GM21526 (cell line): ENCODE results near the gene RUNX2.
"Not testable (repeated sequence)": the region's sequence is repeated elsewhere in the genome, so short reads cannot be mapped to it uniquely, and the experiment has no call there.

ENCODE experiments used
- ATAC-seq: cut with Tn5 transposase; IDR thresholded peaks from one replicate; pipeline ENCODE4 v1.9.1; 2021; ENCODE audit warnings: moderate library complexity; ENCODE audit not compliant: unreplicated experiment, low FRiP score

Gene RUNX2

DNA sequence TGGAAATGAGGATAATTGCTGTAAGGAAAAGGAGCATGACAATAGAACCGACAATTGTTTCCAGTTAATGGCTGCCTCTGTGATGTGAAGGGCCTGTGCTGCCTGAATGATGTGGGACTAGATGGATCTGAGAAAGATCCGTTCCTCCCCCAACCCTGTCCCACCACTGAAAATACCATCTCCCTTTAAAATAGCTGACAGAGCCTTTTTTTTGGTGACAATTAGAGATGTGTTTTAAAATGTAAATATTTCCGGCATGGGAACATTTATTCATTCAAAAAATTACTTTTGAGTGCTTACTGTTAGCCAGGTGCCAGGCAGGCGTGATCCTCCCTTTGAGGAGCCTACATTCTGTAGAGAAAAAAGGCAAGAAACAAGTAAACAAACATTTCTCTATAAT lies 122.0 kb downstream of the RUNX2 start:
- no peak for ATAC-seq

DNA sequence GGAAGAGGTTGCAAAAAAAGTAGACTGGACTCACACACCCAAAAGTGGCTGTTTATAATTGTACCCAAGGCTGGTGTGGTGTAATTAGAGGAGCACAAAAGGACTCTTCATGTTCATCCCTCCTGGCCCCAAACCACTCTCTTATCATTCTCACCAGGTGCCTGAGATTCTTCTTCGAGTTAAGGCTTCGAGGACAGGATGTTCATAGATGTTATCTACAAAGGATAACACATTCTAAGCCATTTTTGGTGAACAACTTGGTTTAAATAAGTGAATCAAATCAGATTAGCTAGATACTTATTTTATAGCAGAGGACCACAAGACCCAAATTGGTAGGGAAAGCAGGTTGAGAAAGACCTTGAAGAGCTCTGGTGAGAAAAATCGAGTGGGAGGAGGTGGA lies 122.7 kb downstream of the RUNX2 start:
- ATAC-seq: no peak

DNA sequence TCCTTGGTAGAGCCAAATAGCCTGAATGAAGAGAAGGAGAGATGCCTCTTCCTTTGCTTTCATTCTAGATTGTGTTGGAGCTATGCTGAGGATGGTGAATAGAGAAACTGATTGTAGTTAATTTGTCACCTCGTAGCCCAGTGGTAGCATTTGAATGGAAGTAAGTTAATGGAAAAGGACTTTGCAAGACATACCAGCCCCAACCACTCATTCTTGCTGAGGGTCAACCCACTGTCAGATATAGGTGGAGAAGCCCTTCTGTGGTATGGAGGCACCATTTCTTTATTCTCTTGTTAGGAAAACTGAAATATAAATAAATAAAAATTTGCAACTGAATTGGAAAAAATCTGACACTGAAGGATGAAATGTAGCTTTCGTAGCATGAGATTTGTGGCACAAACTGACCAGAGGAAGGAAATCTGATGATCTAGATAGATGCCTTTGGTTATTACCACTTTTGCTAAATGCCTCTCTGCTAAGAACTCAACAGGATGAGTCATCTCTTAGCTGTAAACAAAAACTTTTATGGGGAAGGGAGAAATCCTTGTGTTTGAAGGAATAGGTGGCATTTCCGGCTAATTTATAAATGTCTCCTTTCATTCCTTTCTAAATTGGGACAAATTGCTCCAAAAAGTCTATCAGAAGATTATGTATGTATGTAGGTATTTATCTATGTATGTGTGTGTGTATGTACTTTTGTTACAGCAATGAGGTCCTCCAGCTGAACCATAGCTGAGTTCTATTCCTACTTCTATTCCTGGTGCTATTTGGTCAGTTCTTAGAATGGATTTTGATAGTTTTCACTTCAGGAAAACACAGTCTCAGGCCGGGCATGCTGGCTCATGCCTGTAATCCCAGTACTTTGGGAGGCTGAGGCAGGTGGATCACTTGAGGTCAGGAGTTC lies 126.1 kb downstream of the RUNX2 start:
- no peak for ATAC-seq

DNA sequence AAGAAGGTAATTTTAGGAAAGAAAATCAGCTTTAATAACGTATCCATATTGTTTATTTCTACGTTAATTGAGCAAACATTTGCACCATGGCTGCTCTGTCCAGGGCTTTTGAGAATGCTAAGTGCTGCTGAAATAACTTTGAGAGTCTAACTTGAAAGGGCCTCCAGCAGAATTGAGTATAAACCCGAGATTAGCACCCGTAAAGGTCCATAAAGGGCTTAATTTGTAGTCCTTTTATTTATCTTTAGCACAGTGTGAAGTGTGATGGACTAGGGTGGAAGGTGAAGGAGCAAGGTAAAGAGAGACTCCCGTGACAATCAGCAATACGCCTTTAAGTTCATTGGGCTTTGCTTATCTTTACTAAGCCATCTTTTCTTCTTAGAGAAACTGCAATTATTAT lies 127.3 kb downstream of the RUNX2 start:
- no peak for ATAC-seq

DNA sequence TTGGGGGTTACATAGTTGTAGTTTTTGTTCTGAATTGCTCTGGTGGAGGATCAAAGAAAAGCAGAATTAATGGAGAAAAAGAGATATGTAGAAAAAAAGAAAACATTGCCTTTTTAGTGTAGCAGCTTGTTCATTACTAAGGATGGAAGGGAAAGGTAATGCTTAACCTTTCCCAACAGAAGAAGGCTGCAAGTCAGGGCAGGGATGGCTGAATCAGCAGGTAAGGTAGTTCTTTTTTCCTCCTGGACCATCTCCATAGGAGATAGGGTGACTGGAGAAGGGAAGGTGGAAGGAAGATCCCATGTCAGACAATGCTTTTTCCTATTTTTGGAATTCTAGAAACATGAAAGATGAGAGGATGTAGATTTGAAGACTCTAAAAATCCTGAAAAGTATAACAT lies 129.0 kb downstream of the RUNX2 start:
- no peak for ATAC-seq

DNA sequence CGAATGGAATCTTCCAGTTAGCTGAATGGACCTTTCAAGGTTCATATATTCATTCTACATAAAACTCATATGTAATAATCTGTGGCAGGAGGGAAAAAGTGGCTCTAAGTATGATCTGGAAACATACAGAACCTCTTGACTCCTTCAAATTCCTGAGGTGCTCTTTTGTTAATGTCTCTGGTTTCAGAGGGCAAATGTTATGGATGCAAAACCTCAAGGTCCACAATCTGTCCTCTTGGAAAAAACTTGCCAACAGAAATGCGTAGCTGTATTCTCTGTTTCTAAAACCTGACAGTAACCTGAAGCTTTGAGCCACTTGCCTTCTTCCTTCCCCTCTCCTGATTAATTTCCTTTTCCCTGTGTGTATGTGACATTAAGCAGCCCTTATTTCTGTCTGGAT lies 130.5 kb downstream of the RUNX2 start:
- no peak for ATAC-seq

- ATAC-seq: no peak
These were observed 132.0 kb downstream of the RUNX2 start for GRCh38 chr6:45460166-45460565.

DNA sequence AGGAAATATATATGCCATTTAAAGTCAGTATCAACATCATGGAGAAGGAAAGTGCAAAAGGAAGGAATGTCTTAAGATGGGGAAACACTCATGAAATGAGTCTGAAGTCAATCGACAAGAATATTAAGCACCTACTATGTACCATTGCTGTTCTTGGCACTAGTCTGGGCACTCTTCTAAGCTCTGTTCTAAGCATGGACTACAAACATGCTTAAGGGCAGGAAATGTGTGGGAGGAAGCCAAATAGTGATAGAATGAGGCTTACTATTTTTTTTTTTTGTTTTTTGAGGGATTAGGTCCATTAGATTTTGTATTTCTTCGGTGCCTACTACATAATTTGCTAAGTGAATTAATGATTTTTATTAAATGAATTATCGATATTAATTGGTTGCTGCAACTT lies 133.4 kb downstream of the RUNX2 start:
- no peak for ATAC-seq

GRCh38 chr6:45462190-45463134 lies 134.3 kb downstream of the RUNX2 start:
- ATAC-seq: no peak

DNA sequence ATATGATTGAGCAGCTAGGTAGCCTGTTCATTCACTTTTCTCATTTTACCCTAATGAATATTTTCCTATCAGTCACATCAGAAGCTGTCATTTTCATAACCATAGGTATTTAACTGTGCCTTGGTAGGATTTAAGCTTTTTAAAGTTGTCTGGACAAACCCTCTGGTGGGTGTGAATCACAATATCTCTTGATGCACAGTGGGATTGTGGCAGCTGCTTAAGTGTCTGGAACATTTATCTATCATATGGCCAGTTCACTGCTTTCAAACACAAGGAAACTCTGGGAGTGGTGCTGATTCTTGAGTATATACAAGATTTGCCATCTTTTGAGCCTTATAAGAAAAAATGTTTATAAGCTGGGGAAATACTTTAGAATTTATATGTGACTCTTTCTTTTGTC lies 136.6 kb downstream of the RUNX2 start:
- ATAC-seq: no peak

- no peak for ATAC-seq
These were observed 138.6 kb downstream of the RUNX2 start for GRCh38 chr6:45466686-45467085.

DNA sequence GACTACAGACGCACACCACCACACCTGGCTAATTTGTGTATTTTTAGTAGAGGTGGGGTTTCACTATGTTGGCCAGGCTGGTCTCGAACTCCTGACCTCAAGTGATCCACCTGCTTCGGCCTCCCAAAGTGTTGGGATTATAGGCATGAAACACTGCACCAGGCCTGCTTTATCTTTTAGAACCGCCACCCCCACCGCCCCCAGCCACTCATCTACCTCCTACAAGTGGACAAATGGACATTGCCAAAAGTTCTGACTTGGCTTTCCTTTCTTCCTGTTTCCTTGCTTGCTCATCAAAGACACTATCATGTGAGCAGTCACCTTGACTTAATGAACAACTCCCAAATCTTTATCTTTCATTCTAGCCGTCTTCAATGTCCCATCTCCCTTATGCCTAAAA lies 139.3 kb downstream of the RUNX2 start:
- not testable (repeated sequence) for ATAC-seq

GRCh38 chr6:45467853-45468252 lies 139.7 kb downstream of the RUNX2 start:
- ATAC-seq: no peak

GRCh38 chr6:45469663-45470062 lies 141.5 kb downstream of the RUNX2 start:
- no peak for ATAC-seq

GRCh38 chr6:45470131-45470738 lies 142.1 kb downstream of the RUNX2 start:
- no peak for ATAC-seq

GRCh38 chr6:45472382-45472781 lies 144.3 kb downstream of the RUNX2 start:
- no peak for ATAC-seq

DNA sequence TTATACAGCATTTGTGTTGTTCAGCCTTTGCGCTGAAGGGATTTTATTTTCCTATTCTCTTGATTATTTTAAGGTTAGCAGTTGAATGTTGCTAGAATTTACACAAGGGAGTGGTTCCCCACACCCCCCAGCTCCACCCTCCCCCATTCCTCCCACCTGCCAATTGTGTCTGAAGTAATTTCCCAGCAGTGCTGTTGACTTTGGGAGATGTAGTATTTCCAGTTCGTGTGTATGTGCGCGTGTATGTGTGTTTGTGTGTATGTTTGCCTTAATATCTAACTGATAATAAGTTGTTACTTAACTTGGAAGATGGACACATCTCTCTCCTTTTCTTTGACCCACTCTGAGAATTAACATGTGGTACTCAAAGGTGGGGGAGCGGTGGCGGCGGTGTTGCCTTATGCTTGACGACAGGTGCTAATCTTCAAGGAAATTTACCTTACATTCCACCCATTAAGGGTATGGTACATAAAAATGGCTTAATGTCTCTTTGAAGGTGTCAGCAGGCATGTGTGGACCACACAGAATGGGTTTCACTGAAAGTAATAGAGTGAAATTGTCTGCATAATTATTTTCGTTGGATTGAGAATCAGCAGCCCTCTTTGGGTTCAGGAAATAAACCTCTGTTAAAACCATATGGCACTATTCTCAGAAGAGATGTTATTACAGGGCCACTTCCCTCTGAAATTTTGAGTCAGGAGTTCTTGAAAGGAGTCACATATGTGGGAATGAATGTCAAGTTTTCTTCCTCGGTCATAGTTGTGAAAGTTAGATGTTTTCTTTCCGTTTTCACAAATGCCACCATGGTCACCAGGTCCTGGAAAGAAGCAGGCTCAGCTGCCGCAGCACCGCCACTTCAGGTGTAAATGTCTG lies 145.2 kb downstream of the RUNX2 start:
- no peak for ATAC-seq

DNA sequence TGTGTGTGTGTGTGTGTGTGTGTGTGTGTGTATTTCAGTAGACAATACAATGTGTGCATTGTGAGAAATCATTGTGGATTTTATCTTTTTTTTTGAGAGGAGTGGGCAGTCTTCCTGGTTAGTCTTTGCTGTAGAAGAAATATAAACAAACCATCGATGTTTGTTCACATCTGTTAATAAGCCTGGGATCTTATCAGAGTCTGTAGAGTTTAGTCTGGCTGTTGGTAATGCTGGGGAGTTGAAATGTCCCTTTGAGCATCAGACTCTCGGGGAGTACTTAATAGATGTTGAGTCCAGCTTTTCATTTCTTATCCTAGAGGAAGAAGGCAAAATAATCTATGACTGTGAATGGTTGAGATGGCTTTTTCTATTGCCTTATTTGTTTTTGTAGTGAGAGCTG lies 146.2 kb downstream of the RUNX2 start:
- ATAC-seq: no peak

GRCh38 chr6:45476341-45476740 lies 148.2 kb downstream of the RUNX2 start:
- no peak for ATAC-seq

GRCh38 chr6:45477278-45477677 lies 149.1 kb downstream of the RUNX2 start:
- ATAC-seq: no peak
